Panc1 (cell line): ENCODE measurements around the gene KRT15. TPM values are rescaled to one million over a fixed set of nuclear protein-coding genes. Genes with fewer than 3 reads are reported as not detected.
A peak's percentile ranks its signal among the peaks of the same experiment; 100 is the strongest.

ENCODE experiments used
- ATAC-seq: fragments of 200-7000 bp; cut with Tn5 transposase; 2 replicates; pipeline ENCODE4 v1.9.1; 2020; ENCODE audit warnings: mild to moderate bottlenecking, moderate library complexity
- BruUV-seq: library from RNA; stranded (reverse); fragments of 400-500 nt; replicated peaks from 2 replicates; lab custom pipeline; 2021; lab: Mats Ljungman, UMichigan
- CTCF ChIA-PET: fragments of 300-600 bp; sonication (Branson Sonifier 250); formaldehyde crosslinking; loops from one replicate; lab custom pipeline; 2022; ENCODE audit warnings: antibody characterized with exemption; lab: Charles Lee
- POLR2A ChIA-PET: fragments of 300-600 bp; sonication (Branson Sonifier 250); formaldehyde crosslinking; loops from one replicate; lab custom pipeline; 2022; ENCODE audit warnings: antibody characterized with exemption; lab: Charles Lee
- DNase-seq: peaks from one replicate; pipeline ENCODE4 v3.0.0-alpha.2; 2010; ENCODE audit warnings: low read depth, low spot score
- H3K27ac ChIP-seq: 2 replicates; pipeline ENCODE4 v1.5.1; 2011; ENCODE audit warnings: mild to moderate bottlenecking, low read length, inconsistent platforms
- H3K27me3 ChIP-seq: fragments of 200-500 bp; sonication (Bioruptor generic); 2 replicates; pipeline ENCODE4 v1.6.0; 2014; ENCODE audit warnings: low read length, inconsistent platforms; ENCODE audit not compliant: control insufficient read depth, insufficient read depth
- H3K36me3 ChIP-seq: fragments of 200-500 bp; sonication (Bioruptor generic); 2 replicates; pipeline ENCODE4 v1.5.1; 2014; ENCODE audit warnings: inconsistent platforms, mild to moderate bottlenecking, low read length, moderate library complexity; ENCODE audit not compliant: control insufficient read depth, insufficient read depth
- H3K4me1 ChIP-seq: 2 replicates; pipeline ENCODE4 v1.5.1; 2011; ENCODE audit warnings: inconsistent platforms, mild to moderate bottlenecking, low read length, moderate library complexity; ENCODE audit not compliant: control insufficient read depth, insufficient read depth
- H3K4me3 ChIP-seq, 2 experiments: 2 replicates each; pipeline ENCODE4 v1.5.1; 2011 to 2012; ENCODE audit warnings: low read depth in 2 of 2, low read length in 2 of 2, mild to moderate bottlenecking in 2 of 2, inconsistent platforms in 1 of 2, moderate library complexity in 1 of 2
- H3K9me3 ChIP-seq: fragments of 200-500 bp; sonication (Bioruptor generic); 2 replicates; pipeline ENCODE4 v1.5.1; 2014; ENCODE audit warnings: low read depth, mild to moderate bottlenecking, inconsistent platforms, low read length, moderate library complexity; ENCODE audit not compliant: control insufficient read depth, insufficient read depth
- CTCF ChIP-seq: fragments of 450-650 bp; IDR thresholded peaks from 2 replicates; pipeline ENCODE4 v1.5.1; 2017; ENCODE audit warnings: mild to moderate bottlenecking
- POLR2AphosphoS5 ChIP-seq: IDR thresholded peaks from 2 replicates; pipeline ENCODE4 v1.6.1; 2012; ENCODE audit warnings: mild to moderate bottlenecking, low read depth, low read length, moderate library complexity
- REST ChIP-seq, 2 experiments: IDR thresholded peaks; 2 replicates each; pipeline ENCODE4 v1.6.1; 2011 to 2012; ENCODE audit warnings: low read depth in 2 of 2, control low read depth in 1 of 2, low read length in 1 of 2, mild to moderate bottlenecking in 1 of 2, moderate library complexity in 1 of 2; ENCODE audit not compliant: insufficient read depth in 1 of 2
- SIN3A ChIP-seq: IDR thresholded peaks from 2 replicates; pipeline ENCODE4 v1.6.1; 2012; ENCODE audit warnings: low read depth, mild to moderate bottlenecking, low read length, moderate library complexity, borderline replicate concordance; ENCODE audit not compliant: insufficient read depth
- TCF7L2 ChIP-seq: IDR thresholded peaks from 2 replicates; pipeline ENCODE4 v1.6.1; 2011; ENCODE audit warnings: mild to moderate bottlenecking, low read depth, low read length, inconsistent platforms
- in situ Hi-C: cut with HindIII; loops from 2 replicates; pipeline ENCODE4 v1.10.0; 2016; ENCODE audit warnings: low sequenced_read_pairs, low pct_unique_long_range_greater_than_20kb
- intact Hi-C: fragments of 100-400 bp; cut with micrococcal nuclease; formaldehyde crosslinking; loops from one replicate; pipeline ENCODE4 v1.10.0; 2022; ENCODE audit not compliant: unreplicated experiment
- total RNA-seq: library from RNA; stranded (reverse); gene quantifications from one replicate; pipeline ENCODE4 v1.2.1, GENCODE V29; 2021; ENCODE audit not compliant: unreplicated experiment

Gene KRT15
- total RNA-seq, 1 experiment from 2014 or later: 70.4 TPM

GRCh38 chr17:41505007-41505808, 13.5 kb downstream of the KRT15 start, which contains the start of gene KRT13:
KRT13 (minus strand) TSS chr17:41505612; CDS start chr17:41505550, 62 bp downstream.
- no peak within 1 kb of the TSS for H3K4me3 ChIP-seq
- POLR2A ChIA-PET: no interaction called here
- in situ Hi-C loops (no loop called here), intact Hi-C loops (no loop called here)
- no peak for ATAC-seq
- no peaks in the 10 kb centered on the region for H3K9me3 ChIP-seq
- BruUV-seq: no TSS peak
- TF ChIP-seq SIN3A: no peak
- peak within 1 kb of the TSS; percentile 67 for H3K27ac ChIP-seq
- CTCF ChIA-PET: no interaction called here
- H3K4me1 ChIP-seq: peaks cover 14% of the 10 kb centered on the region
- DNase-seq: no peak
- no peaks in the 10 kb centered on the region for H3K36me3 ChIP-seq
- no peaks in the 10 kb centered on the region for H3K27me3 ChIP-seq

GRCh38 chr17:41504246-41504977, 14.3 kb downstream of the KRT15 start:
- H3K4me1 ChIP-seq: peaks cover 18% of the 10 kb centered on the region
- in situ Hi-C loops (no loop called here), intact Hi-C loops (no loop called here)
- no TSS peak for BruUV-seq
- H3K27me3 ChIP-seq: no peaks in the 10 kb centered on the region
- H3K36me3 ChIP-seq: no peaks in the 10 kb centered on the region
- POLR2A ChIA-PET: no interaction called here
- no peak for DNase-seq
- peak overlapping the region; percentile 62 for H3K27ac ChIP-seq
- ATAC-seq: peak; percentile 26; the same call in 1 of the 2 replicates
- no peak for TF ChIP-seq REST (IDR thresholded peaks at IDR 0.05; ENCODE audit: insufficient read depth in 1 of 2, low read depth in 2 of 2, low read length in 1 of 2)
- TF ChIP-seq CTCF: no peak
- TF ChIP-seq SIN3A: no peak
- TF ChIP-seq TCF7L2: no peak
- no peak for TF ChIP-seq POLR2AphosphoS5
- CTCF ChIA-PET: interaction anchor here (0.6 kb wide), 1 partner anchor 322 kb away, joined by 8 read pairs; no protein-coding TSS in a partner anchor
- no peak overlapping the region for H3K4me3 ChIP-seq
- no peaks in the 10 kb centered on the region for H3K9me3 ChIP-seq
